IMR-90 (cell line): ENCODE data around the gene ERMARD. TPM values are rescaled to one million over a fixed set of nuclear protein-coding genes. Genes with fewer than 3 reads are reported as not detected.
A peak's percentile ranks its signal among the peaks of the same experiment; 100 is the strongest.

Experiments
- ATAC-seq: fragments of 200-7000 bp; cut with Tn5 transposase; 2 replicates; pipeline ENCODE4 v1.9.1; 2020; ENCODE audit warnings: low read depth, mild to moderate bottlenecking, moderate library complexity
- BruUV-seq: library from RNA; stranded (reverse); fragments of 400-500 nt; replicated peaks from 2 replicates; lab custom pipeline; 2021; lab: Mats Ljungman, UMichigan
- CTCF ChIA-PET: fragments of 300-600 bp; formaldehyde crosslinking; extraction: SDS; loops from one replicate; lab custom pipeline; 2021; ENCODE audit warnings: antibody characterized with exemption; lab: Yijun Ruan, JAX
- POLR2A ChIA-PET: fragments of 300-600 bp; sonication (Branson Sonifier 250); formaldehyde crosslinking; loops from one replicate; lab custom pipeline; 2022; ENCODE audit warnings: antibody characterized with exemption; ENCODE audit not compliant: unreplicated experiment; lab: Charles Lee
- DNase-seq: peaks from one replicate; pipeline ENCODE4 v3.0.0; 2013
- H2AFZ ChIP-seq: replicated peaks from 2 replicates; pipeline ENCODE3; 2013; ENCODE audit warnings: low read length, mild to moderate bottlenecking; ENCODE audit not compliant: poor library complexity
- H2AK5ac ChIP-seq: 2 replicates; pipeline ENCODE4 v1.6.1; 2013; ENCODE audit warnings: low read depth, low read length, inconsistent platforms
- H2AK9ac ChIP-seq: replicated peaks from 2 replicates; pipeline ENCODE3; 2013; ENCODE audit warnings: mild to moderate bottlenecking, low read depth, low read length, moderate library complexity; ENCODE audit not compliant: poor library complexity
- H2BK120ac ChIP-seq: 2 replicates; pipeline ENCODE4 v1.6.1; 2013; ENCODE audit warnings: low read depth, low read length, inconsistent platforms
- H2BK15ac ChIP-seq: 3 replicates; pipeline ENCODE4 v1.6.1; 2013; ENCODE audit warnings: low read depth, low read length, inconsistent platforms
- H2BK20ac ChIP-seq: 2 replicates; pipeline ENCODE4 v1.6.1; 2013; ENCODE audit warnings: low read depth, mild to moderate bottlenecking, inconsistent platforms, low read length, moderate library complexity
- H2BK5ac ChIP-seq: 2 replicates; pipeline ENCODE4 v1.6.1; 2013; ENCODE audit warnings: mild to moderate bottlenecking, low read depth, low read length, inconsistent platforms; ENCODE audit not compliant: poor library complexity, severe bottlenecking
- H3K14ac ChIP-seq: replicated peaks from 2 replicates; pipeline ENCODE4 v1.6.1; 2013; ENCODE audit warnings: low read depth, low read length, inconsistent platforms
- H3K18ac ChIP-seq: 2 replicates; pipeline ENCODE4 v1.6.1; 2013; ENCODE audit warnings: low read depth, low read length, control low read depth
- H3K23ac ChIP-seq: 2 replicates; pipeline ENCODE4 v1.6.1; 2013; ENCODE audit warnings: low read depth, low read length, inconsistent platforms
- H3K27ac ChIP-seq: 2 replicates; pipeline ENCODE4 v1.5.1; 2013; ENCODE audit warnings: mild to moderate bottlenecking, control low read depth, low read length; ENCODE audit not compliant: insufficient read depth
- H3K27me3 ChIP-seq: 2 replicates; pipeline ENCODE4 v1.6.1; 2013; ENCODE audit warnings: low read length; ENCODE audit not compliant: control insufficient read depth, insufficient read depth
- H3K36me3 ChIP-seq: 2 replicates; pipeline ENCODE4 v1.6.1; 2013; ENCODE audit warnings: low read length, mixed read lengths; ENCODE audit not compliant: control insufficient read depth, insufficient read depth
- H3K4ac ChIP-seq: 2 replicates; pipeline ENCODE4 v1.6.1; 2013; ENCODE audit warnings: low read depth, low read length, inconsistent platforms
- H3K4me1 ChIP-seq: 2 replicates; pipeline ENCODE4 v1.6.1; 2013; ENCODE audit warnings: low read length, mixed read lengths; ENCODE audit not compliant: control insufficient read depth, insufficient read depth
- H3K4me2 ChIP-seq: 2 replicates; pipeline ENCODE4 v1.6.1; 2013; ENCODE audit warnings: low read depth, mild to moderate bottlenecking, control low read depth, low read length, moderate library complexity
- H3K4me3 ChIP-seq: 2 replicates; pipeline ENCODE4 v1.5.1; 2013; ENCODE audit warnings: low read depth, mild to moderate bottlenecking, control low read depth, low read length, moderate library complexity; ENCODE audit not compliant: insufficient read depth
- H3K56ac ChIP-seq: 2 replicates; pipeline ENCODE4 v1.6.1; 2013; ENCODE audit warnings: low read length, inconsistent platforms; ENCODE audit not compliant: insufficient read depth; ENCODE audit errors: extremely low read depth
- H3K79me1 ChIP-seq, 2 experiments: 2 replicates each; pipeline ENCODE4 v1.6.1; 2013; ENCODE audit warnings: low read length in 2 of 2, inconsistent platforms in 1 of 2, low read depth in 1 of 2
- H3K9ac ChIP-seq: 2 replicates; pipeline ENCODE4 v1.6.1; 2013; ENCODE audit warnings: low read depth, low read length, control low read depth
- H3K9me1 ChIP-seq: 2 replicates; pipeline ENCODE4 v1.6.1; 2013; ENCODE audit warnings: low read length, inconsistent platforms; ENCODE audit not compliant: insufficient read depth
- H3K9me3 ChIP-seq: 2 replicates; pipeline ENCODE4 v1.6.1; 2013; ENCODE audit warnings: low read length; ENCODE audit not compliant: control insufficient read depth, insufficient read depth
- H4K20me1 ChIP-seq: 2 replicates; pipeline ENCODE4 v1.6.1; 2013; ENCODE audit warnings: low read length, inconsistent platforms; ENCODE audit not compliant: insufficient read depth
- H4K5ac ChIP-seq: 2 replicates; pipeline ENCODE4 v1.6.1; 2013; ENCODE audit warnings: mild to moderate bottlenecking, low read depth, low read length, control low read depth
- H4K8ac ChIP-seq, 2 experiments: 2 replicates each; pipeline ENCODE4 v1.6.1; 2013; ENCODE audit warnings: low read depth in 2 of 2, low read length in 2 of 2, control low read depth in 1 of 2, inconsistent platforms in 1 of 2
- H4K91ac ChIP-seq: 2 replicates; pipeline ENCODE4 v1.6.1; 2013; ENCODE audit warnings: low read depth, low read length, inconsistent platforms; ENCODE audit not compliant: insufficient read depth
- CHD1 ChIP-seq: IDR thresholded peaks from 2 replicates; pipeline ENCODE4 v1.6.1; 2012; ENCODE audit warnings: low read depth, low read length, improper control_type of control experiment
- ELK1 ChIP-seq: fragments of 150-350 bp; IDR thresholded peaks from 2 replicates; pipeline ENCODE4 v1.6.1; 2016; ENCODE audit warnings: low read depth, mild to moderate bottlenecking, low read length, moderate library complexity, borderline replicate concordance
- POLR2A ChIP-seq: IDR thresholded peaks from 2 replicates; pipeline ENCODE4 v1.6.1; 2012; ENCODE audit warnings: mild to moderate bottlenecking, low read depth, low read length
- WGBS, 2 experiments: methylation state at CpG; one replicate each; pipeline versions ENCODE4 v1.1.5 to v1.1.7; 2013; ENCODE audit warnings: missing lambda C conversion rate in 2 of 2; ENCODE audit not compliant: insufficient read length in 1 of 2; ENCODE audit errors: extremely low coverage in 2 of 2; 5-methylcytosine and 5-hydroxymethylcytosine counted together
- dilution Hi-C: fragments of 300-500 bp; cut with HindIII; formaldehyde crosslinking; loops from one replicate; pipeline ENCODE4 v1.14.3; 2018; ENCODE audit warnings: low sequenced_read_pairs; ENCODE audit not compliant: unreplicated experiment
- in situ Hi-C: fragments of 300-500 bp; cut with MboI; formaldehyde crosslinking; loops from 3 replicates; pipeline ENCODE4 v1.14.3; 2019; ENCODE audit warnings: low sequenced_read_pairs, inconsistent platforms, mixed read lengths
- intact Hi-C: fragments of 100-400 bp; cut with micrococcal nuclease; formaldehyde crosslinking; loops from 2 replicates; pipeline ENCODE4 v1.10.0; 2022
- polyA plus RNA-seq, 3 experiments: library from polyadenylated mRNA; depleted of rRNA; stranded (reverse); fragments of >200 nt; gene quantifications; 2 replicates each; pipeline ENCODE4 v1.2.3, GENCODE V29; 2012; ENCODE audit warnings: low replicate concordance in 1 of 3
- total RNA-seq: library from RNA; depleted of rRNA; stranded (reverse); fragments of >200 nt; gene quantifications from 2 replicates; pipeline ENCODE4 v1.2.3, GENCODE V29; 2012

Gene ERMARD
- total and polyA plus RNA-seq, 2 of the 4 experiments (the other 2 are of a cell fraction) = 15.1 to 25.4 TPM

GRCh38 chr6:169722362-169723199 lies 28.8 kb upstream of the ERMARD start:
- Histone ChIP-seq H2BK15ac (no peak overlapping the region), H3K27me3 (no peaks in the 10 kb centered on the region), H2BK5ac (peak overlapping the region; percentile 74), H2AK9ac (no peak overlapping the region), H3K9me3 (no peaks in the 10 kb centered on the region), H3K14ac (peak overlapping the region; percentile 65), H2AK5ac (no peak overlapping the region), H2AFZ (peak overlapping the region; percentile 80), H2BK120ac (peak overlapping the region; percentile 16; the same call in 1 of the 2 replicates), H4K8ac (peak overlapping the region in 1 of 2 experiments; percentile 6; a peak in 1 of 4 replicates), H3K9me1 (peaks cover 2% of the 10 kb centered on the region; the same call in 1 of the 2 replicates), H3K79me1 (peaks cover 14 to 31% of the 10 kb centered on the region in 2 experiments), H3K4ac (peak overlapping the region; percentile 7), H3K23ac (peak overlapping the region; percentile 83), H4K5ac (no peak overlapping the region; the same call in 1 of the 2 replicates), H3K4me2 (peak overlapping the region; percentile 97), H3K4me1 (peaks cover 4% of the 10 kb centered on the region; the same call in 1 of the 2 replicates), H4K91ac (peak overlapping the region; percentile 44), H4K20me1 (peaks cover 13% of the 10 kb centered on the region), H3K9ac (peak overlapping the region; percentile 59), H3K18ac (peak overlapping the region; percentile 63), H3K56ac (peak overlapping the region; percentile 76; the same call in 1 of the 2 replicates), H3K27ac (peak overlapping the region; percentile 44), H3K4me3 (peak overlapping the region; percentile 93), H3K36me3 (peaks cover 3% of the 10 kb centered on the region), H2BK20ac (no peak overlapping the region)
- BruUV-seq = TSS peak; percentile 54
- dilution Hi-C loops = no loop called here
- ChIA-PET POLR2A (no interaction called here), CTCF (no interaction called here)
- ATAC-seq (0 out of 2 replicates have a peak, but pooled peaks have one; percentile 8), DNase-seq (peak; percentile 88)
- intact Hi-C loops = loop anchor here (1.0 to 5.0 kb wide), 6 partner anchors 18 to 810 kb away; partner anchors contain the start of genes DYNLT2, ERMARD and FAM120B
- 0 out of 2 replicates have a peak, but pooled peaks have one; percentile 94 for TF ChIP-seq CHD1
- TF ChIP-seq POLR2A = peak; percentile 51; the same call in 1 of the 2 replicates
- no peak for TF ChIP-seq ELK1
- 3% methylated on average over 13 of the region's 22 CpGs; no CpG with 5 or more reads in 1 of the 2 experiments for WGBS, 2 experiments
- in situ Hi-C loops = no loop called here
